NCI-H1417 treated with DMSO at 0.1 percent for 48 hours (cell line): ENCODE data around the gene SLC7A5.
"Not testable (repeated sequence)": the region's sequence is repeated elsewhere in the genome, so short reads cannot be mapped to it uniquely, and the experiment has no call there.

Experiments used
- DNase-seq: peaks from one replicate; lab custom pipeline; 2025; lab: John Stamatoyannopoulos, UW

The SLC7A5 gene

DNA sequence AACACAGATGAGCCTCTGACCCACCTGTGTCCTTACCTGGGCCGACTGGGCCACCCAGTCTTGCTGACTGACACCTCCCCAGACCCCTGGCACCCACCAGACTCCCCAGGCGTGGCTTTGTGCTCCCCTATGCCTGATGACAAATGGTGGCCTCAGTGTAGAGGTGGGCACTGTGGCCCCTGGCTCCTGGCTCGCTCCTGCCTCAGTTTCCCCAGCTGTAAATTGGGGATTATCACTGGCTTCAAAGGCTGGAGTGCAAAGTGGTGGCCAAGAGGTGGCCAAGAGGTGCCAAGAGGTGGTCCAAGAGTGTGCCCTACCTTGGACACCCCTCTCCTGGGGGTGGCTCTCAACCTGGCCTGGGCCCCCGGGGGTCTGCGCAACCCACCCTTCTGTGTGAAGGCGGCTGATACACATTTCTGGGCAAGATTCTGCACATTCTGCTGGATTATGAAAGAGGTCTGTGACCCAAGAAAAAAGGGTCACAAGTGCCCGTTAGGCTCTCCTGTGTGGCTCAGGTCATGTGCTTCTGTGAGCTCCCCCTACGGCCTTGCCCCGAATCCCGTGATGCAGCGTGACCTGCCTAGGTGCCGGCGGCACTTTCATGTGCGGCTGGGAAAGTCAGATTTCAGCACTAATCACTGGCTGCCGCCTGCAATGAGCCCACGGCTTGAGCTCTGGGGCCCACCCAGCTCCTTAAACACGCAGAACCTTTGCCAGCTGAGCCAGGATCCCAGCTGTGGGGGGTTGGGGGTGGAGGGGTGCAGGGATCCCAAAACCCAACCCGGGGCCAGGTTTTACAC lies 7.8 kb downstream of the SLC7A5 start:
- not testable (repeated sequence) for DNase-seq

DNA sequence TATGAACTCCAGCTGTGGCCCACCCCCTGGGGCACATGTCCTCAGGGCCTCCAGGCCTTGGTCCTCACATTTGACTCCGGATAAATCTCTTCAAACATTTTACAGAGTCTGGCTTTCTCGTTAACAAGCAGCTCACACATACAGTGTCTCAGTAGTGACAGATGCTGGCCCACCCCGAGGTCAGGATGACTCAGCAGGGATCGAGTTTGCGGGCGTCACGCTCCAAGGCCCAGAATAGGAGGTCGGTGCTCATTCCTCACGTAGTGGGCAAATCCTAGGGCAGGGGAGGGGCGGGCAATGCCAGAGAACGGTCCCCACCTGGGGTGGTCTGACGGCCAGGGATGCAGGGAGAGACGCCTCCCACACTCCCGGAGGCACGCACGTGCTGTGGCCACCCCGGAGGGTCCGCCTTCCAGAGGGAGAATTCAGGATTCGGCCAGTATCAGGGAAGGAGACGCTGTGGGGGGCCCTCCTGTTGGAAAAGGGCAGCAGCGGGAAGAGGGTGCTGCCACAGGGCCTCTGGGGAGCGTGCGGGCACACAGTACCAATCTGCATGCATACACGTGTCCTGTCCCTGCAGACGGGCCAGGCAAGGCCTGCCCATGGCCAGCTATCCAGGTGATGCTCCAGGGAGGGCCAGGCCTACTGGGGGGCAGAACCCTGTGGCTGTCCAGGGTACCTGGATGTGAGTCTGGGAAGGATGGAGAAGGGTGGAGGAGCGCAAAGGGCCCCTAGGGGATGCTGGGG lies 8.6 kb downstream of the SLC7A5 start:
- DNase-seq, result no peak

DNA sequence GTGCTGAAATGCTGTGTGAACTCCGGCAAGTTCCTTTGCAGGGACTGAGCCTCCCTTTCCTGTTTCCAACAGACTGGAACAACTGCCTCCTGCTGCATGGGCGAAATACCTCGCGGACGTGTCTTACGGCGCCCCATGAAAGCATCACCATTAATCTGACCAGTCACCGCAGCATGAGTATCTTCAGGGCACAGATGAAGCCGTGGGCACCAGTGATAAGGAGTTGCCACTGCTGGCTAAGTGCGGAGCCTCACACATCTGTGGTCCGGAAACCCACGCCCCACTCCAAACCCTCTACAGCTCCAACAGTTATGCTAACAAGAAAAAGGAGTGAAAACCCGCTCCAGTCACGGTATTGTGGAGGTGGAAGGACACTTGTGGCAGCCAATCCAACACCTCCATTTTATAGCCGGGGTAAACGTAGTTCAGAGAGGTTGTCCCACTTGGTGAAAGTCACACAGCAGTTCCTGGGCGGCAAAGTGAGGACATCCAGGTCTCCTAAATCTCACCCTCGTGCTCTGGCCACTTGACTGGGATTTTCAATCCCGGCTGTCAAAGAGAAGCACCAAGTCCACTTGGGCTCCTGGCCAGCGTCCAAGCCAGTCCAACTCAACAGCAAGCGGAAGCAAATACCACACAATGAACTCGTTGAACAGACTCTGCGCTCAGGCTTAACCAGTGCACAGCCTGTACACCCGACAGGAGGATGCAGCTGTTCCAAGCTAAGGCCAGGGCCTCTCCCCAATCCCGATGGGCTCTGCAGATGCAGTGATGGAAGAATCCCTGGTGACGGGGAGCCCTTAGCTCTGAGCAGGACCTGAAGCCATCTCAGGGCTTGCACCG lies 10.9 kb downstream of the SLC7A5 start:
- not testable (repeated sequence) for DNase-seq

DNA sequence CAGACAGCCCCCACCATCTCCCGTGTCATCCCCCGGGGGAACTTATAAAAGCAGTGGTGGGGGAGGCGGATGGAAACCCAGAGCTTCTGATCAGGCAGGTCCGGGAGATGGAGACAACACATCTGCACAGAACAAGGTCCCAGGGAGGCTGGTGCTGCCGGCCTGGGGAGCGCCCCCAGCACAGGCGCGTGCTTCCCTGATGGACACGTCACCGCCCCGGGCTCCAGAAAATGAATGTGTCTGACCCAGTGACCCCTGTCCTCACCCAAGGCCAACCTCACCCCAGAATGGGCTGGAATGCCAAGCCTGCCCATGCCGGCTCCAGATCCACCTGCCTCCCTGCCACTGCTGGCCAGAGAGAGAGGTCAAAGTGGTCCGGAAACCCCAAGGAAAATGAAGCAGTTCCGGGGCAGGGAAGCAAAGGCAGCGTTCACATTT lies 12.5 kb downstream of the SLC7A5 start:
- no peak for DNase-seq

DNA sequence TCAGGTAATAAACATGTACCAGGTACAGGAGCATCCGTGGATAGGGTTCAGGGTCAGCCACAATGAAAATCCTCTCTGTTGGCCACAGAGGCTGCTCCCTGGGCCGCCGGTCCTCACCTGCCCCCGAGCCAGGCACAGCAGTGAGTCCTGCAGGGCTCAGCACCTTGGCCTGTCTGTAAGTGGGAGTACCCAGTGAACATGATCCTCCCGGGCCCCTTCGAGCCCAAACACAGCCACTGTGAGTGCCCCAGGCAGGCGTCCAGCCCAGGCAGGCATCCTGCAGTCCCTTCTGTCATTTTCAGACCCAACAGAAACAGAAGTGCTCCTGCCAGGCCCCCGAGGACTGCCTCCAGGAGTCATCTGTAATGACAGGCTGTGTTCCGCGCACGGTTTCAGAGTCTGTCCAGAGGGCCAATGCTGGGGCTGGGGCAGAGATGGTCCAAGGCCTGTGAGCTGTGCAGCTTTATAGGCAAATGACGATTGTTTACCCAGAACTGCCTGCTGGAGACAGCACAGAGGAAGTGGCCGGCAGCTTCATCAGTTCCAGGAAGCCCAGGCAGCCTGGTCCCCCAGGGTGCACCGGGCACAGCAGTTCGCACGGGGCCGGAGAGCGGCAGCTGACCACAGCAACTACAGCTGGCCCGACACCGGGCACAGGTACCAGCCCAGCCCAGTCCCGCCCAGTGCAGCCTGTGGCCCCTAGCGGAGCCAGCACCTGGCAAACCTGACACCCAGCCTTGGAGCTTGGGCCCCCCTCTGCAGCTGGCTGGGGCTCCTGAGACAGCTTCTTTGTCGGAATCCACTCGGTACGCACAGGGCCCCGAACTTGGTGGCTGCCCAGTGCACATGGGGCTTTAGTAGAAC lies 13.2 kb downstream of the SLC7A5 start:
- no peak for DNase-seq

DNA sequence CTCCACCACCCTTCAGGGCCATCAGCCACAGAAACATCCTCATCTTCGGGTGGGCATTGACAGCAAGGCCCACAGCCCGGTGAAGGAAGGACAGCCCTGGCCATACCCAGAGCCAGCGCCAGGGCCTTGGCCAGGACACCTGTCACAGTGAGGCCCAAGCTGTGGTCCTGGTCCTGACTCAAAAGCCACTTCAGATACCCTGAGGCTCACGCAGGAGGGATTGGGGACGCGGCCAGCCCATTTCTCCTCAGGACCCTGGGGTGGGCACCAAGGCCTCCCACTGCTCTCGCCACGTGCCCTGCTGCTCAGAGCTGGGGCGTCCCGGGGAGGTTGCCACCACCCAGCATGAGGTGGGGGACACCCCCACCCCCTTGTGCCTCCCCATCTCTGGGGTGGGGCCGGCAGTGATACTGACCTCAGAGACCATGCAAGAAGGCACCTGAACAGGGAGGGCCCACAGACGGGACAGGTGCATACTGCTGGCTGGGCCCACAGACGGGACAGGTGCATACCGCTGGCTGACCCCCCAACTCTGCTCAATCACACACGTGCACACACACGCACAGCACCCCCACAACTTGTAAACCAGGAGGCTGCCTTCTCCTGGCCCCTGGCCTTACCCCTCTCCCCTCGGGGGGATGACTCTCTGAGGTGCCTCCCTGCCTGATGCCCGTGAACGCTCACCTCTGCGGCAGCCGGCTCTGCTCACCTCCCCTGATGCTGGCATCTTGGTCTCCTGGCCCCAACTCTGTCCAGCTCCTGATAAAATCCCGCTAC lies 14.2 kb downstream of the SLC7A5 start:
- DNase-seq, result no peak

DNA sequence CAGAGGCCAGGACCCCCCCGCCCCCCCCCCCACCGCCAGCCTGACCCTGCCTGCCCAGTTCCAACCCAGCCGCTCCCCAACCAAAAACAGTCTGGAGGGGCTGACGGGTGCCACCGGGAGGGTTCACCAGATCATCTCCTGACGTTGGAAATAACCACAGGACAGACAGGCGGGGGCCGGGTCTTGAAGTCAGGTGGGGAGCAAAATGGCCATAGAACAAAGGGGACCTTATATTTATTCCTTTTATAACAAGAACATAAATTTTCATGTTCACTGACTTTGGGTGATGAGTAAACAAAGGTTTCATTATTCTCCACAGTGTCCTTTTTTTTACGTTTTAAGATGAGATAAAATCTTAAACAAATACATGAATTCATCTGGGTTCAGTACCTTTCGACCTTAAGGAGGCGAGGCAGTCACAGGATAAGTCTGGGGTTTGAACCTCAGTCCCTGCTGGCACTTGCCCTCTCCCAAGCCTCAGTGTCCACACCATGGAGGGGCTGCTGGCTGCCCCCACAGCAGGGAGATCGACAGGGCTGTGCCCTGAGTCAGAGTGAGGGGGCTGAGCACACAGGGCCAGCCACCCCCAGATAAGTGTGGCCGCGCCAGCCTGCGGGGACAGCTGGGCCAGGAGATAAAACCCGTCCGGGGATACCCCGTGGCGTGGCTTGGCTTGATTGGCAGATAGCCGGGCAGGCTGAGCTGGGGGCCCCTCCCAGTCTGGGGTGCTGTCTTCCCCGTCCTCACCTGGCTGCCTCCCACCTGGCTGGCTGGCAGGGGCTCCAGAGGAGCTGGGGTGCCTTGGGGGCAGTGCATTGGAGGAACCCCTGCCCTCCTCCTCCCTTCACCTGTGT lies 15.0 kb downstream of the SLC7A5 start:
- DNase-seq, result no peak

DNA sequence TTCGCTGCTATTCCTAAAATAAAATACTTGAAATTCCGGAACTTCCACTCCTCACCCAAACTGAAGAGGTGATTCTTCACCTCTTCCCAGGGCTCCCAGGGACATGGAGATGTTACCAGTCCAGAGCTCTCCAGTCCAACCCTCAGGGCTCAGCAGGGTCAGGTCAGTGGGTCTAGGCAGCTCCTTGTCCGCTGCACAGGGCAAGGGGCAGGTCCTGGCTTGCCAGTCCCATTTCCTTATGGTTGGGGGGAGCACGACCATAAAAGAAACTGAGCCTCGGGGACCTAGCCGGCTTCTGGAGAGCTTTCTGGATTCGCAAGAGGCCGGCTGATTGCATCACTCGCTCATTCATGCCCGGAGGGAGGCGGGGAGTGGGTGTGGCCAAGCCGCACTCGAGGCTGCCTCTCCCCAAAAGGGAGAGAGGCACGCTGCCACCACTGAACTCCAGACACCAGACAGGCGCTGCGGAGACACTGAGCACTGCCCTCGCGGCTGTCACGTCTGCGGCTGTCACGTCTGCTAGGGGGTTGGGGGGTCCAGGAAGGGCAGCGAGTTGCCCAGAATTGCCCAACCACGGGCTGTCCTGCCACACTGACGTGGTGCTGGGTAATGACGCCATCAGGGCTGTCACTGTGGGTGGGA lies 15.8 kb downstream of the SLC7A5 start:
- DNase-seq, result no peak

DNA sequence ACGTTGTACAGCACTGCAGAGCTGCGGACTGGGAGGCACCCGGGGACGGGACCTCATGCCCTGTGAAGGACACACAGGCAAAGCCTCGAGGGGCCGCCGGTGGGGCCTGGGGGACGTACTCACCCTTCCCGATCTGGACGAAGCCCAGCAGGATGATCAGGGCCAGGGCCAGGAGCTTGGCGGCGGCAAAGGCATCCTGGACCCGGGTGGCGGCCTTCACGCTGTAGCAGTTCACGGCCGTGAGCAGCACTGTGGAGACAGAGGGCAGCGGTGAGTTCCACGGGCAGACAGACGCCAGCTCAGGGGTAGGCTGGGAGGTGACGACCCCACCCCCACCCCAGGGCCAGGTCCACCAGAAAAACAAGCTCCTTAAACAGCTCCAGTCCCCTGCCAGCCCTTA lies 17.7 kb downstream of the SLC7A5 start:
- DNase-seq, result no peak

DNA sequence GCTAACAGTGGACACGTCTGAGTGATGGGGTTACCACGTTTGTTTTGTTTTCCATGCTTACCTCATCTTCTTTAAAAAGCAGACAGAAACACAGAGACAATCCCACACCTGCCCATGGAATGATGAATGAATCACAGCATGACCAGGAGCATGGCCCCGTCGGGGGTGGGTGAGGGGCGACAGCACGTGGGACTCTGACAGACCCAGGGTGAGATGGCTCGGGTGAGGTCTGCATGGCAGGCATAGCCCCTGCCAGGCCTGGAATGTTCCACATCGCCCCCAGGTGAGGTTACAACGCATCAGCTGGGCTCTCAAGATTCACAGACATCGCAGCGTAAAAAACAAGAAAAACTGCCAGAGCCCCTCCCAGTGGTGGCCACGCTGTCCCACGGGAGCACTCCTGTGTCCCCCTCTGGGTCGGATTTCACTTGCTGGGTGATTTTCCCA lies 18.1 kb downstream of the SLC7A5 start:
- DNase-seq, result no peak

DNA sequence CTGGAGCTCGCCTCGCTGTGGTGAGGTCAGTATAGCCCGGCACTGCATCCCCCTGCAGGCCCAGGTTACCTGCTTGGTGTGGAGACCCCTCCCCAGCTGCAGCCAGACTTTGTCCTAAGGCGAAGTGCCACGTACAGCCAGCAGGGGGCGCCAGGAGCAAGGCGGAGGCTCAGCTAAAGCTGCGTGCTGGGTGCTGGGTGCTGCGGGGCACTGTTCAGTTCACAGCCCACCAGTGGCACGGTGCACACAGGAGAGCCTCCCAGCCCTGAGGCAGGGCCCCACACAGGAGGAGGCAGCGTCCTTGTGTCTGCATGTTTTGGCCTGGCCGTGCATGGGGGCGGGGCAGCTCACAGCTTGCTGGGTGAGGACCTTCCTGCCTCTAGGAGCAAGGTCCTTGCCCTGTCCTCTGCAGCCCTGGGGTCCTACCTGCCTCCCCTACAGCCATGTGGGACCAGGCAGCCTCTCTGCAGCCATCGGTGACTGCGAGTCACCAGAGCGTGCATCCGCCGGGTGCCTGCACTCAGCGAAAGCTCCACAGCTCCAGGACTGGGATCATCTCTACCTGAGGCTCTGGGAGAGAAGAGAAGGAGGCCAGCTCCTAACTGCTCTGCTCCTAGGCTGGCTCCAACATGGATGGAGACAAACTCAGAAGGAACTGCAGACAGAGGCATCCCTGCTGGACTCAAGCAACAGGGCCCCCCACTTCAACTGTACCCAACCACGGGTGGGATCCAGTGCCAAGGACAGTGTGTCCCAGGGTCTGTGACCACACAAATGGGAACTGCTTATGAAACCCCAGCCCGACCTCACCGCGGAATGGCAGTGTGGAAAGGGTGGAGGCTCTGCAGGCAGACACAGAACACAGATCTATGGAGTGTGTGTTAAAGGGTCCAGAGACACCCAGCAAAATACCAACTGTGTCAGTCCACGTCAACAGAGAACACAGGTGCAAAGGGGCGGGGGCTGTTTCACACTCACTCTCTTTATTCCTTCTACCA lies 19.0 kb downstream of the SLC7A5 start:
- no peak for DNase-seq

DNA sequence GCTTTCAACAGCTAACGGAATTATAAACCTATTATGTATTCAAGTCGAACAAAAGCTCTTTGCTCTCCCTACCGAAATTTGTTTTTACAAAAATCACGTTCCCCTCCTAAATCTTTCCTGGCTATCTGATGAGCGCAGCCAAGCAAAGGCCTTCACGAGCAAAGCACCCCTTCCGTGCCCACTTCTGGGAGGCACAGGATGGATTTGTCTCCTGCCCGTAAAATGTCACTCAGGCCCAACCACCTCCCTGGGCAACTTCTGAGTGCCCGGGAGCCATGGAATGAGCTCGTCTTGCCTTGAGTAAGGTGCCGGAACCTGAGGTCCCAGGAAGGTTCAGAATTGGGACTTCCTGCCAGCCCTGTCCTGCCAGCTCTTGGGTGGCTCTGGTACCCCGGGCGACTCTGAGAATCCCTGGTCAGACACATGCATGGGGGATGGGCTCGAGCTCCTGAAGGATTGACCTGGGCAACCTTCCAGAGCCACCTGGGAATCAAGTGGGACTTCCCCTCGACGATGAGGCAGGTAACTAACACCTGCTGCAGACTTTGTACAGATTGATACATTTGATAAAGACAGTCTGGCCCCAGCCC lies 19.8 kb downstream of the SLC7A5 start:
- no peak for DNase-seq

DNA sequence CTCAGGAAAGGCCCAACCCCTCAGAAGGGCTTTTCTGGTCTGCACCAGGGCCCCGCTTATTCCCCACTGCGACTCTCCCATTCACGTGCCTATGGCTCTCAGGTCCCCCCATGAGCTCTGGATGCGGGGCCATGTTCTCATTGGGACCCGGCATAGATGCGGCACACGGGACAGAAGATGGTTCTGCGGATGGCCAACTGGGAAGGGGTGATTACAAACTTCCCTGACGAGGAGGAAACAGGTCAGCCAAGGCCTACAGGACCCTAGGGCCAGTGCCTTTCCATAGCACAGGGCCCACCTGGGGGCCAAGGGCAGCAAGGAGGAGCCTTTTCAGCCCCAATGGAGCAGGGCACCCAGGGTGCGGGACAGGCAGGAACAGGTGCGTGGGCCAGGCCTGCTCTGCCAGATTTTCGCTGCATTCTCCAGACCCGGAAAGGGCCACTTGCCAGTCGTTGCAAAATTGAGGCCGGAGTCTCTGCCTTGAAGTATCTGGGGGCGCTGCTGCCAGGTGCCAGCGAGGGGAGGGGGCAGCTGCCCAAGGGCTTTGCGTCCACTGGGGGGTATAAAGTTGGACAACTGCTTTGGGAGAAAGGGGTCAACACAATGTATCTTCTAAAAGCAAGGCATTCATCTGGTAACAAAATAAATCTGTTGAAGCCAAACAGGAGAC lies 20.5 kb downstream of the SLC7A5 start:
- DNase-seq, result no peak

DNA sequence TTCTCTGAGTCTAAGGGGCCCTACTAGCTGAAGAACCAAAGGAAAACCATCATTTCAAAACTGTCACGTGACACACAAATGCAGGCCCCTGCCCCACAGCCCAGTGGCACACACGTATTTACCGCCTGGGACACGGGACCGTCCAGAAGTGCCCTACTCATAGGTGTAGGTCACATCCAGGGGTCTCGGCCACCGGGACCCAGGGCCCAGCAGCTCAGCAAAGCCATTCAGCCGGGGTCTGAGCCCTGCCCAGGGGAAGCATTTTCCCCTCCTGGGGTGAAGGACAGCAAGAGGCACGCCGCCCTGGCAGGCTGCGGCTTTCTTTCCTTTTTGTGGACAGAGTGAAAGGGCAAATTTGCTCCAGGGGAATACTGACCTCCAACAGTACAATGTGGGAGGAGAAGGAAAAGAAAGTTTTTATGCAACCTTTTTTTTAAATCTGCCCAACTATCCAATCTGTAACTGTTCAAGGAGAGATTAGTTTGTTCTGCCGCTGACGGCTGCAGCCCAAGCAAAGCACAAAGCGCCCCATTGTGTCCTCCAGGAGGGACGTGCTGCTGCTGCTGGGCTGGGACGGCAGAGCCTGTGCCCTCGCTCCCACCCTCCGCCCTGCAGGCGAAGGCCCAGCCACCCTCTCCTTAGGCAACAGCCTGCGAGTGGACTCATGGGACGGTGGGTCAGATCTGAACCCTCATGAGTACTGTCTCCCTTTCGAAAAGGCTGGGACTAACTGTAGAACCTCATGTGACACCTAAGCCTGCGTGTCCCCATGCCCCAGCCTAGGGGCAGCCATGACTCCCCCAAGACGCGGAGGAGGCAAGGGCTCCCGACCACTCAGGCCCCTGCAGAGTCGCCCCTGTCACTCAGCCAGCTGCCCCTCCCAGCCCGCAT lies 21.3 kb downstream of the SLC7A5 start:
- no peak for DNase-seq

DNA sequence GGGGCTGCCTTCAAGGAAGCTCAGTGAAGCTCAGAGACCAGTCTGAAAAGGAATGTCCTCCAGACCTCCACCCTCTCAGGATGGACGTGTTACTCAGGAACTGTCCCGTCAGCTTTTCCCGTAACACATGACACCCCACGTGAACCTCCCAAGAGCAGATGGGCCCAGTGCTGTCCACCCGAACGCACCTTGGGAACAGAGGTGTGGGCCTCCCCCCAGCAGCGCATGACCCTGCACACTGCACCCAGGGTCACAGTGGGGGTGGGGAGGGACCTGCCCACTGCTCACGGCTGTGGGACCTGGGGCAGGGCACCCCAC lies 21.9 kb downstream of the SLC7A5 start:
- DNase-seq, result no peak
